Dermis blood vessel endothelial cell (primary cell): ENCODE data around the gene GPR50. TPM values are rescaled to one million over a fixed set of nuclear protein-coding genes. Genes with fewer than 3 reads are reported as not detected.

Source experiments
- DNase-seq: peaks from one replicate; pipeline ENCODE4 v3.0.0; 2010
- total RNA-seq: library from RNA; depleted of rRNA; stranded (reverse); fragments of >200 nt; gene quantifications from 2 replicates; pipeline ENCODE4 v1.2.3, GENCODE V29; 2014

Gene GPR50
- total RNA-seq, 1 donor from 2014 or later, result not detected

DNA sequence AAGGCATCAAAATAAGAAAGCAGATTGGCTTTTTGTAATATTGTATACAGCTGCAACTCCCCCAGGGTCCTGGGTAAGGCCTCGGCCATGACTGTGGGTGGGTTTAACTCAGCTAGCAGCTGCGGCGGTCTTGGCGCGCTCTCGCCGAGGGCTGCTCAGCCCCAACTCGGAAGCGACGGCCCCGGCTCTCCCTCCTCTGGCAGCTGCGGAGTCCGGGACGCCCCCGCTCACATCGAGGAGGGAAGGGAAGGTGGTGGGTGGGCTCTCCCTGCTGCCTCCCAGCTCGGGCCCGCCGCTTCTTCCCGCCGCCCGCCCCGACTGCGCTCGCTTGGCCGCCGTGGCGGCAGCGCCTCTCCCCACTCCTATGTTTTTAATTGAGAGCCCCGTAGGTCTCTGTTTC is 51.2 kb downstream of the GPR50 start:
- no peak for DNase-seq

DNA sequence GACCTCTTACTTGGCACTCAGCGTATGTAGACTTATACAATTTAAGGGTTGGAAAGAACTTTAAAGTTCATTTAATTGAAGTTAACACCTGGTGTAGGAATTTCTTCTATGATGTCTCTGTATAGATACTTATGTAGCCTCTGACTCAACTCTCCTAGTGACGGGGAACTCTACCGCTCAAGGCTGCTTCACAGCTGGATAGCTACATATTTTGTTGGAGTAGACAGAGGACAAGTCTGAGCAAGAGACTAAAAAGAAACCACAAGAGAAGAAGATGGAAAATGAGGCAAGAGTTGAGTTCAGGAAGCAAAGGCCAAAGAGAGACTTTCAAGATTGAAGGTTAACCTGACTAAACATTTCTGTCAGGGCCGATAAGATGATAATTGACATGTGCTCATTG is 52.6 kb downstream of the GPR50 start:
- no peak for DNase-seq

Other genes with a start within 250 kb of the GPR50 start
- gene HMGB3, start 193.2 kb upstream of the GPR50 start, total RNA-seq, result 28.4 and 35.9 TPM in 2 replicates
- gene VMA21, start 220.6 kb downstream of the GPR50 start, total RNA-seq, result 60.6 and 60.9 TPM in 2 replicates